A673 (cell line): ENCODE results near the gene CDKAL1. TPM values are rescaled to one million over a fixed set of nuclear protein-coding genes. Genes with fewer than 3 reads are reported as not detected.

Experiments
- BruUV-seq: library from RNA; stranded (reverse); fragments of 400-500 nt; replicated peaks from 2 replicates; lab custom pipeline; 2021; lab: Mats Ljungman, UMichigan
- CTCF ChIA-PET: fragments of 300-600 bp; sonication (Branson Sonifier 250); formaldehyde crosslinking; loops from one replicate; lab custom pipeline; 2022; ENCODE audit warnings: antibody characterized with exemption; lab: Charles Lee
- POLR2A ChIA-PET: fragments of 300-600 bp; sonication (Branson Sonifier 250); formaldehyde crosslinking; loops from one replicate; lab custom pipeline; 2022; ENCODE audit warnings: antibody characterized with exemption; ENCODE audit not compliant: low non-redundant PET; lab: Charles Lee
- DNase-seq: peaks from one replicate; pipeline ENCODE4 v3.0.0-alpha.2; 2015; ENCODE audit warnings: low spot score
- H3K27ac ChIP-seq: fragments of 200-600 bp; sonication (generic); 2 replicates; pipeline ENCODE4 v1.5.1; 2016; ENCODE audit warnings: mixed run types, low read depth, mild to moderate bottlenecking, mixed read lengths, antibody characterized with exemption, low read length; ENCODE audit not compliant: poor library complexity, severe bottlenecking
- H3K27me3 ChIP-seq: fragments of 200-600 bp; sonication (generic); replicated peaks from 2 replicates; pipeline ENCODE4 v1.6.1; 2017; ENCODE audit warnings: mixed run types, low read depth, mild to moderate bottlenecking, mixed read lengths, antibody characterized with exemption, low read length; ENCODE audit not compliant: insufficient read depth, poor library complexity
- H3K36me3 ChIP-seq: fragments of 200-600 bp; sonication (generic); 2 replicates; pipeline ENCODE4 v1.6.1; 2016; ENCODE audit warnings: mixed run types, mild to moderate bottlenecking, mixed read lengths, antibody characterized with exemption, low read length; ENCODE audit not compliant: insufficient read depth, poor library complexity, severe bottlenecking
- H3K4me1 ChIP-seq: fragments of 200-600 bp; sonication (generic); 2 replicates; pipeline ENCODE4 v1.6.1; 2017; ENCODE audit warnings: mixed run types, mild to moderate bottlenecking, mixed read lengths, antibody characterized with exemption, low read length; ENCODE audit not compliant: insufficient read depth, poor library complexity, severe bottlenecking
- H3K4me3 ChIP-seq: fragments of 200-600 bp; sonication (generic); 2 replicates; pipeline ENCODE4 v1.5.1; 2016; ENCODE audit warnings: low read depth, mixed run types, mild to moderate bottlenecking, mixed read lengths, low read length; ENCODE audit not compliant: poor library complexity, severe bottlenecking
- H3K9me3 ChIP-seq: fragments of 200-600 bp; sonication (generic); 2 replicates; pipeline ENCODE4 v1.6.1; 2016; ENCODE audit warnings: mixed run types, low read depth, mild to moderate bottlenecking, mixed read lengths, antibody characterized with exemption, low read length; ENCODE audit not compliant: poor library complexity, severe bottlenecking
- EZH2 ChIP-seq: fragments of 200-600 bp; sonication (generic); IDR thresholded peaks from 2 replicates; pipeline ENCODE4 v1.6.1; 2017; ENCODE audit warnings: borderline replicate concordance, low read depth, mild to moderate bottlenecking, mixed read lengths, antibody characterized with exemption, low read length; ENCODE audit not compliant: poor library complexity, severe bottlenecking
- intact Hi-C: fragments of 100-400 bp; cut with micrococcal nuclease; formaldehyde crosslinking; loops from one replicate; pipeline ENCODE4 v1.10.0; 2022; ENCODE audit not compliant: unreplicated experiment
- total RNA-seq: library from RNA; stranded (reverse); gene quantifications from 2 replicates; pipeline ENCODE4 v1.2.3, GENCODE V29; 2021
- TF ChIP-seq, protein P1 (sequence below): fragments of 300-800, 200-600 bp; sonication (generic); conservative IDR thresholded peaks from 2 replicates; pipeline ENCODE4 v1.5.1; 2017; ENCODE audit warnings: low read depth, mild to moderate bottlenecking, antibody characterized with exemption, low read length, moderate library complexity, mixed read lengths

The CDKAL1 gene
- total RNA-seq, 1 experiment from 2014 or later = 35.5 TPM

GRCh38 chr6:20819774-20820400 is 285.6 kb downstream of the CDKAL1 start:
- Histone ChIP-seq H3K36me3 (no peaks in the 10 kb centered on the region), H3K4me3 (no peak overlapping the region), H3K27ac (no peak overlapping the region), H3K9me3 (no peaks in the 10 kb centered on the region), H3K4me1 (peaks cover 13% of the 10 kb centered on the region), H3K27me3 (no peaks in the 10 kb centered on the region)
- TF ChIP-seq, protein P1, sequence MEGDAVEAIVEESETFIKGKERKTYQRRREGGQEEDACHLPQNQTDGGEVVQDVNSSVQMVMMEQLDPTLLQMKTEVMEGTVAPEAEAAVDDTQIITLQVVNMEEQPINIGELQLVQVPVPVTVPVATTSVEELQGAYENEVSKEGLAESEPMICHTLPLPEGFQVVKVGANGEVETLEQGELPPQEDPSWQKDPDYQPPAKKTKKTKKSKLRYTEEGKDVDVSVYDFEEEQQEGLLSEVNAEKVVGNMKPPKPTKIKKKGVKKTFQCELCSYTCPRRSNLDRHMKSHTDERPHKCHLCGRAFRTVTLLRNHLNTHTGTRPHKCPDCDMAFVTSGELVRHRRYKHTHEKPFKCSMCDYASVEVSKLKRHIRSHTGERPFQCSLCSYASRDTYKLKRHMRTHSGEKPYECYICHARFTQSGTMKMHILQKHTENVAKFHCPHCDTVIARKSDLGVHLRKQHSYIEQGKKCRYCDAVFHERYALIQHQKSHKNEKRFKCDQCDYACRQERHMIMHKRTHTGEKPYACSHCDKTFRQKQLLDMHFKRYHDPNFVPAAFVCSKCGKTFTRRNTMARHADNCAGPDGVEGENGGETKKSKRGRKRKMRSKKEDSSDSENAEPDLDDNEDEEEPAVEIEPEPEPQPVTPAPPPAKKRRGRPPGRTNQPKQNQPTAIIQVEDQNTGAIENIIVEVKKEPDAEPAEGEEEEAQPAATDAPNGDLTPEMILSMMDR = no peak
- no peak for TF ChIP-seq EZH2
- ChIA-PET POLR2A (no interaction called here), CTCF (no interaction called here)
- intact Hi-C loops = no loop called here
- BruUV-seq = no TSS peak
- DNase-seq = no peak

DNA sequence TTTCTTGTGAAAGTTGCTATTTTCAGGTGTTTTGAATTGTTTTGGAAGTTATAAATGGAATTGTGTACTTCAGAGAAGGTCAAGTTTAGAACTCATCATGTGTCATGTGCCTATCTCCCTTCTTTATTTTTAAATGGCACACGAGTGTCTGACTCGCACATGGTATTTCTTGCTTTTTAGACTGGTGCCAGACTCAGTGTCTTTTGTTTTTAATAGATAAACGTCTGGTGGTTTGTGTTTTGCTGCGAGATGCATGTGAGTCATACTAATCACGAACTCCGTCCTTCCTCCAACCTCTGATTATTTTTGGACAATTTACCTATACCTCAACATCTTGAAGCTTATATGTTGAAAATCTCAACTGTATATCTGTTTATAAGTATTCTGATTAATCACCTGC is 292.1 kb downstream of the CDKAL1 start:
- intact Hi-C loops = no loop called here
- ChIA-PET POLR2A (no interaction called here), CTCF (no interaction called here)
- no peak overlapping the region for H3K4me3 ChIP-seq
- BruUV-seq = no TSS peak
- peaks cover 9% of the 10 kb centered on the region for H3K4me1 ChIP-seq
- no peak for DNase-seq
- no peaks in the 10 kb centered on the region for H3K36me3 ChIP-seq
- TF ChIP-seq, protein P1 = no peak
- TF ChIP-seq EZH2 = no peak
- H3K27ac ChIP-seq = no peak overlapping the region
- H3K27me3 ChIP-seq = no peaks in the 10 kb centered on the region
- H3K9me3 ChIP-seq = no peaks in the 10 kb centered on the region

GRCh38 chr6:20827798-20828197 is 293.5 kb downstream of the CDKAL1 start:
- ChIA-PET CTCF (no interaction called here), POLR2A (no interaction called here)
- H3K27ac ChIP-seq = no peak overlapping the region
- no TSS peak for BruUV-seq
- no peaks in the 10 kb centered on the region for H3K27me3 ChIP-seq
- intact Hi-C loops = no loop called here
- no peaks in the 10 kb centered on the region for H3K9me3 ChIP-seq
- no peak for DNase-seq
- H3K4me3 ChIP-seq = no peak overlapping the region
- no peaks in the 10 kb centered on the region for H3K36me3 ChIP-seq
- H3K4me1 ChIP-seq = peaks cover 9% of the 10 kb centered on the region
- no peak for TF ChIP-seq EZH2
- TF ChIP-seq, protein P1 = no peak
